Measurements from ENCODE around the gene TMEM236.
A peak's percentile ranks its signal among the peaks of the same experiment; 100 is the strongest.

Gene TMEM236

DNA sequence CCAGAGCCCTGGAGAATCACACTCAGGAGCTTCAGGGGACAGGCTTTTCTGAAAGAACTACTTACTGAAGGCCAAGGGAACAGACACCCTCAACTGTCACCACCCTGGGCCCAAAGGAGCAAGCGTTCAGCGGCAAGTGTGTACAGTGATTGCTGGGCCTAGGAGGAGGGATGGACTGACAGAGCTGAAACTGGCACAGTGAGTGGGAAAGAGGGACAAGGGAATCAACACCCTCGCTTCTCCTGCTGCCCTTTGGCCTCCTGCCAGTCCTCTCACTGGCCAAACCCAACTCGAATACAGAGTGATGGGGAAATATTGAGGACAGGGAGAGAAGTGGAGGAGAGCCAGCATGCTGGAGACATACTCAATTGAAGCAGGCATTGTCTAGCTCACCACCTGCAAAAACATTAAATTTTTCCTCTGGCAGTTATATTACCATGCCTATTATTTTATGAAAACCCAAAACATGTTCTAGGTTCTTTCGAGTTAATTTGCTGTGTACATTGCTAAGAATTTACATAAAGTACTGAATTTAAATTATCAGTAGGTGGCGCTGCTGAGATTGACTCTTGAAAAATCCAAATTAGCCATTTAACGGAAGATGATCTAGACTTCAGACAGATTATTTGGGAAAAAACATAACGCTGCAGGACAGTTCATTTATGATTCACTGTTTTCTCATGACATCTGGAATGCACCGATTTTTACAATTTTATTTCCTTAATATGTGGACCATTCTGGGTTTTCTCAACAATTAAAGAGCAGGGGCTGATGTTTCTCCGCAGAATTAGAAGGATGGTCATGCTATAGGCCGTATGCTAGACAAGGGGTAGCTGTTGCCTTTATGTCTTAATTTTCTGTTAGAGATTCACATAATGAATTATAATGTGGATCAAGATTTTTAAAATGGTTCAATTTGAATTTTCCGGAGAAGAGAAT lies 14.7 kb upstream of the TMEM236 start:
- no peak for DNase-seq (ENCODE audit: low read depth in 2 of 3, low spot score in 1 of 3)

DNA sequence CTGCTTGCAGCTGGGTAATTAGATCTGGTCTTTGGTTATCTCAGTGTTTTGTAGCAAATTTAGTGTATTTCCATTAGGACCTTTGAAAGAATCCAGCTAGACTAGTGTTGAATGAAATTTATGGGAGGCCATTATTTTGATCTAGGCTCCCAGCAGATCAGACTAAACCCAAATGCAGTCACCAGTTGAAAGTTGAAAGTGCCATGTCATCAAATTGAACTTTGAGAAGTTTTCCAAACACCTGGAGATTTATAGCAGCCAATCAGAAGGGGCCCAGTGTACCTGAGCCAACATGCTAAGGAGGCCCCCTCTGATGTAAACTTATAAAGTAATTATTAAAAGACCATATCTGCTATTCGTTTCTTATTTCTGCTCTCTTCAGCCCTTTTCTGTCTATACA lies 11.3 kb upstream of the TMEM236 start:
- DNase-seq (ENCODE audit: low read depth in 2 of 3, low spot score in 1 of 3): no peak

GRCh38 chr10:17742918-17743317 lies 9.1 kb upstream of the TMEM236 start:
- peak; percentile 42 to 73 (median 66) for DNase-seq (ENCODE audit: low read depth in 2 of 3, low spot score in 1 of 3)

DNA sequence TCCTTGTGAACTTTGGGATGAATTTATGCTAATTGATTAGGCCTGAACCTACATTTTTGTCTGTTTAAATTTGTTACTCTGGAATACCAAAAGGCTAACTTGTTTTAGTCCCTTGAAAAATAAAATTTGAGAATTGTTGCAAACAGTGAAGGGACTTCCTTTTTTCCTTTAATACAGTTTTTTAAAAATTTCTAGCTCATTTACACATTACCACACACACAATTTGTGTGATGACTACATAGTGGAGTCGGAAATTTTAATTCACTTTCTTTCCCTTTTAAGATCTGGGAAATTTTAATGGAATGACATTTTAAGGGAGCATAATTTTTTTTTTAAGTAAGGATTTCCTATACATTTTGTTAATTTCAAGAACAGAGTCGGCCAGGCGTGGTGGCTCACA lies 8.6 kb upstream of the TMEM236 start:
- no peak for DNase-seq (ENCODE audit: low read depth in 2 of 3, low spot score in 1 of 3)

GRCh38 chr10:17744341-17744861 lies 7.6 kb upstream of the TMEM236 start:
- DNase-seq (ENCODE audit: low read depth in 2 of 3, low spot score in 1 of 3): no peak

DNA sequence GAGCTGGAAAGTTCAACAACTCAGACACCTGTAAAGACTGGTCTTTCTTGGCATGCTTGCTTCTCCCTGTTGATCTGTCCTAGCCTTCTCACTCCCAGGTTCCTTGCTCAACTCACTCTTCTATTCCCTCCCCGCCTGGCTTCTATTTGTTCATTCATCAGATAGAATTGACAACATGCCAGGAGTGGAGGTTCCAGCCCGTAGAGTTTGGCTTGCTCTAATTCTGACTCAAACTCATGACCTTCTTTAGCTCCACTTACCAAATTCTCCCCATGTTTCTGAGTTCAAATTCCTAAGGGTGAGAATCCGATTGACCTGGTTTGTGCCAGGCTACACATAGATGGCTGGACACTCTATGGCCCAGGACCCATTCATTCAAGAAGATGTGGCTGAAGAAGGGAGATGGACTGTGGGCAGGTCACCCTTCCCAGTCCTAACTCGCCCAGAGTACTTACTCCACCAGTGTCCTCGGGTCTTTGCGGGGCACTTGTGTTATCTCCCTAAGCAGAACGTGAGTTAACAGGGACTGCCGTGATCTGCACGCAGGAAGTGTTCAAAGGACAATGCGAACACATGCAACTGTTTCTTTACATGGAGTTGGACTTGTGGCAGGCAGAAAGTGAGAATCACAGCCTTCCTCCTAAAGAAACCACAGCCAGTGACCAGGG lies 4.0 kb upstream of the TMEM236 start:
- no peak for DNase-seq (ENCODE audit: low read depth in 2 of 3, low spot score in 1 of 3)

DNA sequence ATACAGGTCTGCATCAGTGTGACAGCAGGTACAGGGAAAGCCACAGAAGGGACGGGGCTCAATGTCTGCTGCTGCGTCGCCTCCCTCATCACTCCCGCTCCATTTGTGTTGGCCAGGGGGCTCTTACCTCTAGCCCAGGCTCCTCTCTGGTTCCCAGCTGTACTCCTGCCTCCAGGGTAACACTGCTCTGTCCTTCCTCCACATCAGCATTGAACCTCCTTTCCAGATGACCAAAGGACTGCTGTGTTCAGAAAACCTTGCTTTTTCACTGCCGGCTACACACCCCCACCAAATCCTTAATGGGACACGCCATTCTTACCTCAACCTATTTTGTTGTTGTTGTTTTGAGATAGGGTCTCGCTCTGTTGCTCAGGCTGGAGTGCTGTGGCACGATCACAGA lies 2.1 kb upstream of the TMEM236 start:
- no peak for DNase-seq (ENCODE audit: low read depth in 2 of 3, low spot score in 1 of 3)

DNA sequence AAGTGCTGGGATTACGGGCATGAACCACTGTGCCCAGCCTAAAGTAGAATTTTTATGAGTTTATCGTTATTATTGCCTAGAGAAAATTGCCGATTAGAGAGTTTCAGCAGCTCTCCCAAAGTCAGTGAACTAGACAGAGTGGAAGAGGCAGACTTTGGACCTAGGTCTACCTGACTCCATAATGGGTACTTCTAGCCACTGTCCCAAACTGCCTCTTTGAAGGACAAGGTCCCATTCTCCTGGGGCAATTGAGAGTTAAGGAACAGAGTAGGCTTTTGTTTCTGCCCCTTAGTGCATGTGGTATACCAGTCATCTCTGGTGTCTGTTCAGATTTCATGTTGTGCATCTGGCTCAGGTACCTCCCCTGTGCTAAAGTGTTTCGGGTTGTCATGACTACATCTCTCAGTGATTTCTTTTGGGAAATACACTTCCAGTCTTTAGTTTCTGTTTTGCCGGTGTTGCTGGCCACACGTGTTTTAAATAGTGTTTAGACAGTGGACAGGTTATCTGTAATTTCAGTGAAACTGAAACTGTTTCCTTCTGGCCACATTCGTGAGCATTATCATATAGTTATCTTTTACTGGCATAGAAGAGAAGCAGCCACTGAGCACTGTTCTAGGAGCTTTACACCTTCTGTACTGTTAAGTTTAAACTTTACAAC lies 4.7 kb downstream of the TMEM236 start:
- no peak for DNase-seq (ENCODE audit: low read depth in 2 of 3, low spot score in 1 of 3)

DNA sequence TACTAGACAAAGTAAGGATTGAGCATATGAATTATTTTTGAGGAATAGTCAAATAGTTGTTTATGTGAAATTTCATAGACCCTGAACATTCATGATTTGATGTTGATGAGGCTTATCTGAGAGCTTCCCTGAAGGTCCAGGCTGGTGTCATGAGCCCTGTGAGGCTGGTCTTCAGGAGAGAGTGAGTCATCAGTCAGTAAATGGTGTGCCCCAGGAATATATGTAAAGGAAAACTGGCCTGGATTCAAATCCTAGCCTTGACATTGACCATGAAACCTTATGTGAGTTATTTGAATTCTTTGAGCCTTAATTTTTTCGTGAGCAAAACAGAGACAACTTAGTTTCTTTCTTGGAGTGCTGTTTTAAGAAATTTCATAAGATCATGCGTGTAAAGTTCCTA lies 6.2 kb downstream of the TMEM236 start:
- no peak for DNase-seq (ENCODE audit: low read depth in 2 of 3, low spot score in 1 of 3)

DNA sequence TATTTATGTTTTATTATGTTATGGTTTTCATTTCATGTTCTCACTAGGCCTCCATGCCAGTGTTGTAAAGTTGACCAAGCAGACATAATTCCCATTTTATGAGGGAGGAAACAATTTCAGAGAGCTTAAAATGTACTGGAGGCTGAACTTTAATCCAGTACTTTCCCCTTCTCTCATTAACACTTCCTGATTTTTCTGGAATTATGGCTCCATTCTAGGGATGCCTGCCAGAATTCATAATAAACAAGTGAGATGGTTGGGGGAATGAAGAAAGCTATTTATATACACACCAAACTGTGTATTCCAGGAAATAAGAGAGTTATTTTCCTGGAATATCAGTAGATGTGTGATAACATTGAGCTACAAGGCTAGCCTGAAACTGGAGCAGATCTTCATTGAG lies 6.9 kb downstream of the TMEM236 start:
- DNase-seq (ENCODE audit: low read depth in 2 of 3, low spot score in 1 of 3): no peak

DNA sequence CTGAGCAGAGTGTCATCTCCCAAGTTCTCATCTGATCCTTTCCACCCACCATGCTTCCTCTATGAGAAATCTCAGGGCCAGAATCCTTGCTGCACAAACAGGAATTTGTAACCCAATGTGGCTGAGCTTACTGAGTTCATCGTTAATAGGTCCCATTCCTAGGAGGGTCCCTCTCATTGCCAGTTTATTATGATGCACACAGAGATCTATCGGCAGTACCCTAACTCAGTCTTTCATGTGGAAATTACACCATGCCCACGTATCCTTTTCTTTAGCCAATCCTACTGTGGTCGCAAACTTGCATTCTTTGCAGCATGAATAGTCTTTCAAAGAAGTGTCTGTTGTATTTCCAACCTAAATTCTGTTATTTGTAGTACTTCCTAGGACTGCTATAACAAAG lies 12.1 kb downstream of the TMEM236 start:
- no peak for DNase-seq (ENCODE audit: low read depth in 2 of 3, low spot score in 1 of 3)

DNA sequence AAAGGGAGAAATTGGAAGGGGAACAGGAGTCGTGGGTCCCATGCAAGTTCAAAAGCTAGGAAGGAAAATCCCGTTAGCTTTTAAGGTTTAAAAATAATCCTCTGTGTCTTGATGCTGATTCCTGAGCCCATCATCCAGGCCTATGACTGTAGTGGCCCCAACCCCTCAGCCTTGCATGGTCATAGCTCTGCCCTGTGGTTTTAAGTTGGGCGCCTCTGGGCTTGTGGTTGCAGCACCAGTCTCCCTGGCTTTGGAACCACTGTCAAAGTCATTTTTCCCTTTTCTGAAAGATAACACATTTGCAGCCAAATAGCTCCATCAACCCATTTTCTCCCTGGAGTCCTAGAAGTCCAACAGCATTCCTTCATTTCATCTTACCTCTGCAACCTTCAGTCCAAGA lies 13.6 kb downstream of the TMEM236 start:
- no peak for DNase-seq (ENCODE audit: low read depth in 2 of 3, low spot score in 1 of 3)

GRCh38 chr10:17766731-17767130 lies 14.7 kb downstream of the TMEM236 start:
- DNase-seq (ENCODE audit: low read depth in 2 of 3, low spot score in 1 of 3): no peak

GRCh38 chr10:17768496-17768895 lies 16.5 kb downstream of the TMEM236 start:
- DNase-seq (ENCODE audit: low read depth in 2 of 3, low spot score in 1 of 3): no peak

GRCh38 chr10:17768957-17769356 lies 17.0 kb downstream of the TMEM236 start:
- no peak for DNase-seq (ENCODE audit: low read depth in 2 of 3, low spot score in 1 of 3)

GRCh38 chr10:17771017-17771416 lies 19.0 kb downstream of the TMEM236 start:
- DNase-seq (ENCODE audit: low read depth in 2 of 3, low spot score in 1 of 3): no peak

- DNase-seq (ENCODE audit: low read depth in 2 of 3, low spot score in 1 of 3): no peak
Measured at GRCh38 chr10:17779784-17780183, 27.8 kb downstream of the TMEM236 start.

GRCh38 chr10:17780727-17781126 lies 28.7 kb downstream of the TMEM236 start:
- no peak for DNase-seq (ENCODE audit: low read depth in 2 of 3, low spot score in 1 of 3)

- no peak for DNase-seq (ENCODE audit: low read depth in 2 of 3, low spot score in 1 of 3)
Measured at GRCh38 chr10:17781856-17782255, 29.9 kb downstream of the TMEM236 start.

DNA sequence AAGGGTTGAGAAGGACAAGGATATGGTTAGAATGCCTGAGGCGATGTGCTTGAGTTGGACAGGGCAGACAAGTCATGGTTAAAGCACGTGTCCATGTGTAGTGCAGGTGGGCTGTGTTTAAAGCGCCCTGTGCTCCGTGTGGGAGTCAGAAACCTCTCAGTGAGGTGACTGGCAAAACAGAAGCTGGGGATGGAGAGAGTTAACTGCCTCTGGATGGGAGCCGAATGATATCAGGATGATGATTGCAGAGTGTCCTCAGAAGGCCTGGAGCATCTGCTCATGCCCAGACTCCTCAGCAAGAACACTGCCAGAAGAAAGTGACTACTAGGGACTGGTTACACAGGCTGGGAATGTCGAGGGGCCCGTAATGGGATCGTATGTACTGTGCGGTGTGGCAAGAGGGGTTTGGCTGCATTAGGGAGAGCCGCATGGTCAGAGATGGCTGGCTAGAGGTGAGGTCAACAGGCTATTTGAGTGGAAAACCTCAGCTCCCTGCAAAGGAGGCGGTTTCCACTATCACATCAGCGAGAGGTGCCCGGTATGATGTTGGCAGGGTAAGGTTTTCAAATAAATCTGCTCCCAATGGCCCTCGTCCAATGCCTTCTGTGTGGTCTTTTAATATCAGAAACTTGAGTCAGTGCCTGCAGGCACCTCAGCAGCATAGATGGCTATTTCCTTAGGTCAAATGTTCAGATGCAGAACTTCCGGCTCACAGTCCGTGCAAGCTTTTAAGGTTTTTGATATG lies 31.1 kb downstream of the TMEM236 start:
- no peak for DNase-seq (ENCODE audit: low read depth in 2 of 3, low spot score in 1 of 3)

DNA sequence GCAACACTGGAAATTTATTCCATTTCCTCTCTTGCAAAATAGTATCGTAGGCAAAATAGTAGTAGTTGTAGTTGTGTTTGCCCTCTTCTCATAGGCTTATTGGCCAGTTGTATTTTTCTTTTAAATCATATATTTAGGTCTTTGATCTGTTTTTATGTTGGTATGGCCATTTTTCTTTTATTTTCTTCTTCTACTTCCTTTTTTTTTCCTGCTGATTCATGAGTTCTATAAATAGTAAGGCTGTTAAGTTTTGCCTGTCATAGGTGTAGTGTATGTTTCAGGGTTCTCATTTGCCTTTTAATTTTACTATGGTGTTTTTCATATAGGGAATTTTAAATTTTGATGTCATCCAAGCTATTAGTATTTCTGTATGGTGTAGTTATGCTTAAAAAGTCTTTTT lies 31.8 kb downstream of the TMEM236 start:
- DNase-seq (ENCODE audit: low read depth in 2 of 3, low spot score in 1 of 3): no peak
